Glutamatergic neuron (in vitro differentiated cells): ENCODE results near the gene CCL19. TPM values are rescaled to one million over a fixed set of nuclear protein-coding genes. Genes with fewer than 3 reads are reported as not detected.

ENCODE experiments used
- total RNA-seq: library from RNA; stranded (reverse); fragmentation: NEBNext Ultra II Directional; extraction: Animal tissue kit (Norgen Biotek cat#: 25700); gene quantifications from one replicate; pipeline ENCODE4 v1.2.1, GENCODE V29; 2021; ENCODE audit not compliant: unreplicated experiment

Gene CCL19
- total RNA-seq, 1 donor from 2014 or later, result not detected

Other genes starting within 250 kb of the CCL19 start
- gene FAM219A, start 232.7 kb downstream of the CCL19 start, total RNA-seq, result 221 TPM
- 1.2 TPM for gene DNAI1, start 232.5 kb downstream of the CCL19 start, total RNA-seq
- gene ENHO, start 168.3 kb downstream of the CCL19 start, total RNA-seq, result 11.5 TPM
- 170 TPM for gene CNTFR, start 101.6 kb downstream of the CCL19 start, total RNA-seq
- 12.6 TPM for gene RPP25L, start 79.2 kb downstream of the CCL19 start, total RNA-seq
- 119 TPM for gene DCTN3, start 70.8 kb downstream of the CCL19 start, total RNA-seq
- gene ARID3C, start 62.2 kb downstream of the CCL19 start, total RNA-seq, result not detected
- gene SIGMAR1, start 53.5 kb downstream of the CCL19 start, total RNA-seq, result 44.4 TPM
- gene GALT, start 44.6 kb downstream of the CCL19 start, total RNA-seq, result 57.5 TPM
- 28.8 TPM for gene IL11RA, start 39.1 kb downstream of the CCL19 start, total RNA-seq
- 1.7 TPM for gene CCL27, start 28.6 kb downstream of the CCL19 start, total RNA-seq
- not detected for gene CCL21, start 18.9 kb upstream of the CCL19 start, total RNA-seq